GF-D8 (cell line): Measurements from ENCODE around the gene TXNDC8.
"Not testable (repeated sequence)": the region's sequence is repeated elsewhere in the genome, so short reads cannot be mapped to it uniquely, and the experiment has no call there.

ENCODE experiments used
- DNase-seq: peaks from one replicate; lab custom pipeline; 2025; lab: John Stamatoyannopoulos, UW

The TXNDC8 gene

GRCh38 chr9:110327716-110328115, 9.9 kb downstream of the TXNDC8 start:
- DNase-seq, result no peak

- no peak for DNase-seq
Measured at GRCh38 chr9:110323818-110324217, 13.8 kb downstream of the TXNDC8 start.

- no peak for DNase-seq
Measured at GRCh38 chr9:110320651-110321445, 16.8 kb downstream of the TXNDC8 start.

- no peak for DNase-seq
Measured at GRCh38 chr9:110319781-110320492, 17.7 kb downstream of the TXNDC8 start.

- DNase-seq, result no peak
Measured at GRCh38 chr9:110317911-110318310, 19.8 kb downstream of the TXNDC8 start.

GRCh38 chr9:110316261-110317075, 21.2 kb downstream of the TXNDC8 start:
- DNase-seq, result peak; percentile 23

GRCh38 chr9:110311978-110312377, 25.7 kb downstream of the TXNDC8 start:
- not testable (repeated sequence) for DNase-seq

GRCh38 chr9:110309681-110310080, 28.0 kb downstream of the TXNDC8 start:
- no peak for DNase-seq

GRCh38 chr9:110308633-110309038, 29.0 kb downstream of the TXNDC8 start:
- DNase-seq, result no peak

GRCh38 chr9:110307191-110307590, 30.5 kb downstream of the TXNDC8 start:
- no peak for DNase-seq

- DNase-seq, result peak; percentile 10
Measured at GRCh38 chr9:110303133-110303532, 34.5 kb downstream of the TXNDC8 start.

- no peak for DNase-seq
Measured at GRCh38 chr9:110298043-110298605, 39.5 kb downstream of the TXNDC8 start.

GRCh38 chr9:110293248-110293647, 44.4 kb downstream of the TXNDC8 start:
- DNase-seq, result no peak

GRCh38 chr9:110291921-110292557, 45.6 kb downstream of the TXNDC8 start:
- DNase-seq, result no peak

GRCh38 chr9:110290001-110290400, 47.7 kb downstream of the TXNDC8 start:
- no peak for DNase-seq

GRCh38 chr9:110288503-110288902, 49.2 kb downstream of the TXNDC8 start:
- DNase-seq, result no peak

GRCh38 chr9:110287289-110287680, 50.4 kb downstream of the TXNDC8 start:
- no peak for DNase-seq

GRCh38 chr9:110284211-110284844, 53.3 kb downstream of the TXNDC8 start:
- DNase-seq, result no peak

- no peak for DNase-seq
Measured at GRCh38 chr9:110283751-110284150, 53.9 kb downstream of the TXNDC8 start.

GRCh38 chr9:110282739-110283081, 55.0 kb downstream of the TXNDC8 start:
- DNase-seq, result no peak

- no peak for DNase-seq
Measured at GRCh38 chr9:110282018-110282738, 55.5 kb downstream of the TXNDC8 start.
